Midbrain (tissue), 1 donor: ENCODE results near the gene STK17A.
"Not testable (repeated sequence)": the region's sequence is repeated elsewhere in the genome, so short reads cannot be mapped to it uniquely, and the experiment has no call there.

Experiments
- DNase-seq: peaks from one replicate; lab custom pipeline; 2025; lab: John Stamatoyannopoulos, UW

STK17A gene

GRCh38 chr7:43658718-43659548, 76.0 kb downstream of the STK17A start:
- DNase-seq = no peak

GRCh38 chr7:43659549-43659896, 76.6 kb downstream of the STK17A start:
- no peak for DNase-seq

- no peak for DNase-seq
These were observed 77.2 kb downstream of the STK17A start for GRCh38 chr7:43660141-43660540.

GRCh38 chr7:43664681-43665080, 81.8 kb downstream of the STK17A start:
- DNase-seq = no peak

GRCh38 chr7:43666938-43667337, 84.0 kb downstream of the STK17A start:
- DNase-seq = no peak

- DNase-seq = no peak
These were observed 85.1 kb downstream of the STK17A start for GRCh38 chr7:43668035-43668434.

- DNase-seq = no peak
These were observed 86.6 kb downstream of the STK17A start for GRCh38 chr7:43669286-43670081.

GRCh38 chr7:43671521-43671920, 88.6 kb downstream of the STK17A start:
- DNase-seq = no peak

- DNase-seq = not testable (repeated sequence)
These were observed 90.5 kb downstream of the STK17A start for GRCh38 chr7:43673243-43673976.

GRCh38 chr7:43674559-43675436, 91.9 kb downstream of the STK17A start:
- no peak for DNase-seq
